Left lung (tissue), 10 donors: ENCODE results near the gene PRRC2A. TPM values are rescaled to one million over a fixed set of nuclear protein-coding genes. Genes with fewer than 3 reads are reported as not detected.
"Not testable (repeated sequence)": the region's sequence is repeated elsewhere in the genome, so short reads cannot be mapped to it uniquely, and the experiment has no call there.

Source experiments
- ATAC-seq: fragments of 200-7000 bp; cut with Tn5 transposase; one replicate; pipeline ENCODE4 v1.9.1; 2020; ENCODE audit warnings: moderate library complexity
- DNase-seq, 4 donors: peaks; one replicate each; pipeline ENCODE4 v3.0.0-alpha.2; 2013 to 2020
- H3K27ac ChIP-seq, 2 donors: fragments of 200-600 bp; sonication (generic) in 1 of 2; one replicate each; pipeline versions ENCODE4 v1.5.0 to v1.8.0; 2020 to 2021
- H3K27me3 ChIP-seq, 2 donors: fragments of 200-600 bp; sonication (generic) in 1 of 2; one replicate each; pipeline versions ENCODE4 v1.5.0 to v1.8.0; 2020 to 2021
- H3K36me3 ChIP-seq, 2 donors: fragments of 200-600 bp; sonication (generic) in 1 of 2; one replicate each; pipeline versions ENCODE4 v1.5.0 to v1.8.0; 2020 to 2021
- H3K4me1 ChIP-seq, 2 donors: fragments of 200-600 bp; one replicate each; pipeline ENCODE4 v1.8.0; 2021
- H3K4me3 ChIP-seq, 2 donors: fragments of 200-600 bp; sonication (generic) in 1 of 2; one replicate each; pipeline versions ENCODE4 v1.5.0 to v1.8.0; 2020 to 2021; ENCODE audit warnings: mild to moderate bottlenecking in 1 of 2
- H3K9me3 ChIP-seq, 2 donors: fragments of 200-600 bp; sonication (generic) in 1 of 2; one replicate each; pipeline versions ENCODE4 v1.5.0 to v1.8.0; 2020 to 2021
- intact Hi-C, 2 donors: fragments of 100-400 bp; cut with DNase I; formaldehyde crosslinking; loops; one replicate each; pipeline versions ENCODE4 v1.11.2 to v1.14.2; 2022
- polyA plus RNA-seq, 6 donors: library from polyadenylated mRNA; unstranded; fragments of 120-200 nt; gene quantifications; one replicate each; pipeline ENCODE4 v1.2.1, GENCODE V29; 2013; ENCODE audit not compliant: insufficient read length in 6 of 6
- total RNA-seq, 2 donors: library from RNA; stranded (reverse); fragmentation: NEBNext Ultra II Directional; extraction: Animal tissue kit (Norgen Biotek cat#: 25700); gene quantifications; one replicate each; pipeline ENCODE4 v1.2.1, GENCODE V29; 2021
- TF ChIP-seq, protein P1 (sequence below), 2 donors: fragments of 200-600 bp; sonication (generic) in 1 of 2; IDR thresholded peaks; one replicate each; pipeline versions ENCODE4 v1.5.0 to v1.8.0; 2021; ENCODE audit warnings: antibody characterized with exemption in 2 of 2
- donor health status: DM: no; HTN: yes; CAD: no.
- donor health status: DM: no; HTN: no; CAD: no.

PRRC2A gene
- total and polyA plus RNA-seq, 8 donors: 130 to 201 (median 164) TPM

DNA sequence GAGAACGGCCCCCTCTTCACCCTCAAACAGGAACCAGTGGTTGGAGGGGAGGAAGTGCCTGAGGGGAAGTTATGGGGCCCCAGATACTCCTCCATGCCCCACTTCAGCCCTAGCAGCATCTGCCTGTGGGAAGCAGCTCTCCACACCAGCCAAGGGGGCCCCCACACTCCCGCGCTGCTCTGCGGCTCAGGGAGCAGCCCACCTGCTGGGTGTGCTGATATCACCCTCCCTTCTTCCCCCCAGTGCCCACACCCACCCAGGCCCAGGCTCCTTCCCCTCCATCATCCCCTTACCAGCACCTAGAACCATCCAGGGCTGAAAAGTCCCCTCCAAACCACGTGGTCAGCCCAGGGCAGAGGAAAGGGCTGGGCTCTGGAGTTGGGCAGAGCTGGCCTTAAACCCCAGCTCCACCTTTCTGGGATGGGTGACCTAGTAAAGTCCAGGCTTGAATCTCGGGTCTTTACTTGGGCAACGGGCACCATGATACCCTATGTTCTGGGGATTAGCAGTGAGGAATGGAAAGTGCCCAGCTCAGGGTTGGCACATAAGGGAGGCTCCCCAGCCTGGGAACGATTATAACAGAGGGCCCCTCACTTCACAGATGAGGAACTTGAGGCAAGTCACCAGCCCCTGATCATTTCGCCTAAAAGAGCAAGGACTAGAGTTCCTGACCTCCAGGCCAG lies 33.8 kb upstream of the PRRC2A start:
- Histone ChIP-seq H3K27ac (peak overlapping the region; percentile 53 to 92), H3K27me3 (no peaks in the 10 kb centered on the region), H3K4me3 (peak overlapping the region in 1 of 2 donors; percentile 53), H3K36me3 (no peaks in the 10 kb centered on the region), H3K9me3 (no peaks in the 10 kb centered on the region), H3K4me1 (peaks cover 0 to 65% of the 10 kb centered on the region in 2 donors)
- TF ChIP-seq, protein P1, sequence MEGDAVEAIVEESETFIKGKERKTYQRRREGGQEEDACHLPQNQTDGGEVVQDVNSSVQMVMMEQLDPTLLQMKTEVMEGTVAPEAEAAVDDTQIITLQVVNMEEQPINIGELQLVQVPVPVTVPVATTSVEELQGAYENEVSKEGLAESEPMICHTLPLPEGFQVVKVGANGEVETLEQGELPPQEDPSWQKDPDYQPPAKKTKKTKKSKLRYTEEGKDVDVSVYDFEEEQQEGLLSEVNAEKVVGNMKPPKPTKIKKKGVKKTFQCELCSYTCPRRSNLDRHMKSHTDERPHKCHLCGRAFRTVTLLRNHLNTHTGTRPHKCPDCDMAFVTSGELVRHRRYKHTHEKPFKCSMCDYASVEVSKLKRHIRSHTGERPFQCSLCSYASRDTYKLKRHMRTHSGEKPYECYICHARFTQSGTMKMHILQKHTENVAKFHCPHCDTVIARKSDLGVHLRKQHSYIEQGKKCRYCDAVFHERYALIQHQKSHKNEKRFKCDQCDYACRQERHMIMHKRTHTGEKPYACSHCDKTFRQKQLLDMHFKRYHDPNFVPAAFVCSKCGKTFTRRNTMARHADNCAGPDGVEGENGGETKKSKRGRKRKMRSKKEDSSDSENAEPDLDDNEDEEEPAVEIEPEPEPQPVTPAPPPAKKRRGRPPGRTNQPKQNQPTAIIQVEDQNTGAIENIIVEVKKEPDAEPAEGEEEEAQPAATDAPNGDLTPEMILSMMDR (IDR thresholded peaks at IDR 0.05): no peak
- DNase-seq: peak in 2 of 4 donors; percentile 62 to 82
- intact Hi-C loops: no loop called here
- ATAC-seq: peak; percentile 62

GRCh38 chr6:31587791-31588777 lies 32.4 kb upstream of the PRRC2A start:
- DNase-seq: no peak
- H3K4me3 ChIP-seq: peak overlapping the region in 1 of 2 donors; percentile 53
- intact Hi-C loops: no loop called here
- no peak for ATAC-seq
- peaks cover 0 to 56% of the 10 kb centered on the region in 2 donors for H3K4me1 ChIP-seq
- no peaks in the 10 kb centered on the region for H3K27me3 ChIP-seq
- H3K36me3 ChIP-seq: no peaks in the 10 kb centered on the region
- peak overlapping the region in 1 of 2 donors; percentile 92 for H3K27ac ChIP-seq
- TF ChIP-seq, protein P1 (IDR thresholded peaks at IDR 0.05): no peak
- H3K9me3 ChIP-seq: no peaks in the 10 kb centered on the region

GRCh38 chr6:31588871-31589650 lies 31.5 kb upstream of the PRRC2A start:
- Histone ChIP-seq H3K36me3 (no peaks in the 10 kb centered on the region), H3K27me3 (no peaks in the 10 kb centered on the region), H3K27ac (peak overlapping the region in 1 of 2 donors; percentile 13), H3K4me1 (peaks cover 0 to 52% of the 10 kb centered on the region in 2 donors), H3K9me3 (no peaks in the 10 kb centered on the region), H3K4me3 (peak overlapping the region in 1 of 2 donors; percentile 53)
- intact Hi-C loops: no loop called here
- TF ChIP-seq, protein P1 (IDR thresholded peaks at IDR 0.05): no peak
- DNase-seq (no peak), ATAC-seq (no peak)

DNA sequence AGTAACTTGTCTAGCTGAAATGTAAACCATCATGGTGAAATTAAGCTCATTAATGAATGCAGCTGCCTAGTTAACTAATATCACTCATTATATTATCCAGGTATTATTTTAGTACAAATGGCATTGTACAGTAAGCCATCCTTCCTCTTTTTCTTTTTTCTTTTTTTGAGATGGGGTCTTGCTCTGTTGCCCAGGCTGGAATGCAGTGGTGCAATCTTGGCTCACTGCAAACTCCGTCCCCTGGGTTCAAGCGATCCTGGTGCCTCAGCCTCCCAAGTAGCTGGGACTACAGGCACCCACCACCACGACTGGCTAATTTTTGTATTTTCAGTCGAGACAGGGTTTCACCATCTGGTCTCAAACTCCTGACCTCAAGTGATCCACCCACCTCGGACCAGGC lies 29.8 kb upstream of the PRRC2A start:
- not testable (repeated sequence) for H3K9me3 ChIP-seq, DNase-seq, H3K27ac ChIP-seq, H3K36me3 ChIP-seq, H3K27me3 ChIP-seq, H3K4me3 ChIP-seq, ATAC-seq
- intact Hi-C loops: loop anchor here (10.0 kb wide), 2 partner anchors 46 to 96 kb away; partner anchors contain the start of genes ATP6V1G2 (in 1 of the 2), DDX39B (in 1 of the 2), MICB (in 1 of the 2) and NFKBIL1 (in 1 of the 2)
- H3K4me1 ChIP-seq: peaks cover 0 to 36% of the 10 kb centered on the region in 2 donors

DNA sequence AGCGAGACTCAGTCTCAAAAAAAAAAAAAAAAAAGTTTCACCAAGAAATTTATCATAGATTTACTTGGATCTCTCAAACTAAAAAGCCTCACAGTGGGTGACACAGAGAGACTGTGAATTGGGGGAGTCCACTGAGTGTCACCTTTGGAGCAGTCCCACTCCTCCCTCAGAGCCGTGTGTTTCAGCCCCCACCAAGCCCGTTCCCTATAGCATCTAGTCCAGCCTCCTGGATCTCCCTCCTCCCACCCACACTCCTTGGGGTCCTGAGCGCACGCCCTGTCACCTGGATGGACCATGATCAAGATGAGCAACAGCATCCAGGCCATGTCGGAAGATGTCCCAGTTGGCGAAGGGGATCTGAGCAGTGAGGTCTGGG lies 28.1 kb upstream of the PRRC2A start:
- DNase-seq (no peak), ATAC-seq (no peak)
- intact Hi-C loops: loop anchor here (10.0 kb wide), 2 partner anchors 48 to 98 kb away; partner anchors contain the start of genes ATP6V1G2 (in 1 of the 2), DDX39B (in 1 of the 2), MICB (in 1 of the 2) and NFKBIL1 (in 1 of the 2)
- TF ChIP-seq, protein P1 (IDR thresholded peaks at IDR 0.05): no peak
- Histone ChIP-seq H3K4me1 (peaks cover 0 to 32% of the 10 kb centered on the region in 2 donors), H3K4me3 (no peak overlapping the region), H3K27ac (no peak overlapping the region), H3K36me3 (no peaks in the 10 kb centered on the region), H3K27me3 (no peaks in the 10 kb centered on the region), H3K9me3 (no peaks in the 10 kb centered on the region)
